Mammary epithelial cell (primary cell): ENCODE data around the gene LRP1.

ENCODE experiments used
- EZH2 ChIP-seq: IDR thresholded peaks from 2 replicates; pipeline ENCODE4 v1.6.1; 2012; ENCODE audit warnings: low read length, inconsistent platforms, borderline replicate concordance
- TF ChIP-seq, protein P1 (sequence below), 2 donors: IDR thresholded peaks in 1 of 2; conservative IDR thresholded peaks in 1 of 2; 2 replicates each; pipeline ENCODE4 v1.5.1; 2011 to 2012; ENCODE audit warnings: inconsistent platforms in 2 of 2, low read length in 2 of 2, mild to moderate bottlenecking in 2 of 2, control low read depth in 1 of 2, low read depth in 1 of 2; ENCODE audit not compliant: insufficient read depth in 1 of 2; ENCODE audit errors: extremely low read depth in 1 of 2

DNA sequence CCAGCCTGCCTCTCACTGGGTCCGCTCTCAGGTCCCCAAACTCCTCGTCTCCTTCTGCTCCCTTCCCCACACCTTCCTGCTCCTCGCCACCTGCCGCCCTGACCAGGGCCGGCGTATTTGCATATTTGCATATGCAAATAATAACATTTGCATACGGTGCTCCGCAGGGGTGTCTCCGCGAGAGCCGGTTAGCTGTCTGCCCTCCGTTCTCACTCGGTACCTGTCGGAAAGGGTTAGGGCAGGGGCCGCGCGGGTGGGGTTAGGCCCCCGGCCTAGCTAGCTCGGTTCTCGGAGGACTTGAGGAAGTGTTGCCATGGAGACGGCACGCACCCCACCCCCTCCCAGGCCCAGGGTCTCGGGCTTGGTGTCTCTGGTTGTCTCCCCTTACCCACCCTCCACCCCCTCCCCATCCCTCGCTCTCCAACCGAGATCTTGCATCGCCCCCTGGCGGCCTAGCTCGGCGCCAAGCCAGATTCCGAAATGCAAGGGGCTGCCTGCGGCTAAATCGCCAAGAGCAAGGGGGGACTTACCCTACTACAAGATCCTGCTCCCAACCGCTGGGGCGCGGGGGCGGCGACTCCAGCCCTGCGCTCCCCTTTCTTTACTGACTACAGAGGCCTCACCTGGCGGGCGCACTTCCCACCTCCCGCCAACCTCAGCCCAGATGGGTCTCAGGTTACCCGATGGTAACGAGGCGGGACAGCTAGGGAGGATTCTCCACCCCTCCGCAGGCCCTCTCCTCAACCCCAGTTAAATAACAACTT, 114.6 kb downstream of the LRP1 start:
- TF ChIP-seq, protein P1, sequence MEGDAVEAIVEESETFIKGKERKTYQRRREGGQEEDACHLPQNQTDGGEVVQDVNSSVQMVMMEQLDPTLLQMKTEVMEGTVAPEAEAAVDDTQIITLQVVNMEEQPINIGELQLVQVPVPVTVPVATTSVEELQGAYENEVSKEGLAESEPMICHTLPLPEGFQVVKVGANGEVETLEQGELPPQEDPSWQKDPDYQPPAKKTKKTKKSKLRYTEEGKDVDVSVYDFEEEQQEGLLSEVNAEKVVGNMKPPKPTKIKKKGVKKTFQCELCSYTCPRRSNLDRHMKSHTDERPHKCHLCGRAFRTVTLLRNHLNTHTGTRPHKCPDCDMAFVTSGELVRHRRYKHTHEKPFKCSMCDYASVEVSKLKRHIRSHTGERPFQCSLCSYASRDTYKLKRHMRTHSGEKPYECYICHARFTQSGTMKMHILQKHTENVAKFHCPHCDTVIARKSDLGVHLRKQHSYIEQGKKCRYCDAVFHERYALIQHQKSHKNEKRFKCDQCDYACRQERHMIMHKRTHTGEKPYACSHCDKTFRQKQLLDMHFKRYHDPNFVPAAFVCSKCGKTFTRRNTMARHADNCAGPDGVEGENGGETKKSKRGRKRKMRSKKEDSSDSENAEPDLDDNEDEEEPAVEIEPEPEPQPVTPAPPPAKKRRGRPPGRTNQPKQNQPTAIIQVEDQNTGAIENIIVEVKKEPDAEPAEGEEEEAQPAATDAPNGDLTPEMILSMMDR (conservative IDR thresholded peaks at IDR 0.05 in 1 of 2, IDR thresholded peaks at IDR 0.05 in 1 of 2; ENCODE audit: extremely low read depth in 1 of 2, insufficient read depth in 1 of 2, low read depth in 1 of 2, low read length in 2 of 2): peak; percentile 37 to 65
- no peak for TF ChIP-seq EZH2
